ENCODE results near the gene GORASP1.

Gene GORASP1

DNA sequence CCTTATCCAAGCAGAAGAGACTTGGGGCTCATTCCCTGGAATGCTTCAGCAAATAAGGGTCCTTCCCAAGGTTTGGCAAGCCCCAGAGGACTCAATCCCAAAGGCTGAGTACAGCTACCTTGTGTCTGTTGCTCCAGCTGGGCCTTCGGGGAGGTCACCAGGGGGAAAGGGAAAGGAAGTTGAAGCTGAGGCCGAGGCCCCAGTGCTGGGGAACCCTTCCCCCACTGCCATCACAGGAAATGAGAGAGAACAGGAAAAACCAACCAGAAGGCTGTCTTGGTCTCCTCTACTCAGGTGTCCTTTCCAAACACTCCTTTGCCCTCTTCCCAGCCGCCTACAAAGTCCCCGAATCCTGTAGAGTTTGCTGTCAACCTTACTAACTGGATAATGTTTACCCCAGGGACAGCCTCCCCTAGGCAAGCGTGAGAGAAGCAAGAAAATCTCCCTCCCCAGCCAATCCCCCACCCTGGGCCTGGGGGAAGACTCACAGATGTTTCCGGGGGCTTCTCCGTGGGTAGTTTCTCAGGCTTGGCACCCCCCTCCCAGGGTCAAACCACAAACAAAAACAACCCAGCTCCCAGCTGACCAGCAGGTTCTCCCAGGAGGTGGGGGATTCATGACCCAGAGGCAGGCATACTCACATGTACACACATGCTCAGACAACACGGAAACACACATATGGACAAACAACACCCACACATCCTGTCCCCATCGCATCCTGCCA, 40.4 kb upstream of the GORASP1 start:
- H3K27ac ChIP-seq (ENCODE audit: low read depth, low read length, severe bottlenecking), result peak overlapping the region; percentile 100
- 68 to 70% methylated on average over 6 to 7 of the region's 9 CpGs for WGBS, 2 experiments (ENCODE audit: insufficient coverage in 2 of 2)
- no peaks in the 10 kb centered on the region for H3K9me3 ChIP-seq (ENCODE audit: control insufficient read depth, low read length)
- H3K4me1 ChIP-seq (ENCODE audit: control insufficient read depth, insufficient read depth, low read length, poor library complexity, severe bottlenecking), result peaks cover 61% of the 10 kb centered on the region
- H3K4me3 ChIP-seq (ENCODE audit: extremely low read depth, insufficient read depth, low read length, poor library complexity, severe bottlenecking), result peak overlapping the region; percentile 12
- peaks cover 49% of the 10 kb centered on the region for H3K36me3 ChIP-seq (ENCODE audit: control insufficient read depth, insufficient read depth, low read length)

GRCh38 chr3:39146611-39147591, 39.5 kb upstream of the GORASP1 start:
- peak overlapping the region; percentile 100 for H3K27ac ChIP-seq (ENCODE audit: low read depth, low read length, severe bottlenecking)
- H3K9me3 ChIP-seq (ENCODE audit: control insufficient read depth, low read length), result no peaks in the 10 kb centered on the region
- H3K4me1 ChIP-seq (ENCODE audit: control insufficient read depth, insufficient read depth, low read length, poor library complexity, severe bottlenecking), result peaks cover 70% of the 10 kb centered on the region
- no peak overlapping the region for H3K4me3 ChIP-seq (ENCODE audit: extremely low read depth, insufficient read depth, low read length, poor library complexity, severe bottlenecking)
- peaks cover 59% of the 10 kb centered on the region for H3K36me3 ChIP-seq (ENCODE audit: control insufficient read depth, insufficient read depth, low read length)
- WGBS, 2 experiments (ENCODE audit: insufficient coverage in 2 of 2), result 38 to 44% methylated on average over 5 to 8 of the region's 15 CpGs

- Histone ChIP-seq H3K4me3 (ENCODE audit: extremely low read depth, insufficient read depth, low read length, poor library complexity, severe bottlenecking) (no peak overlapping the region), H3K36me3 (ENCODE audit: control insufficient read depth, insufficient read depth, low read length) (peaks cover 67% of the 10 kb centered on the region), H3K9me3 (ENCODE audit: control insufficient read depth, low read length) (no peaks in the 10 kb centered on the region), H3K4me1 (ENCODE audit: control insufficient read depth, insufficient read depth, low read length, poor library complexity, severe bottlenecking) (peaks cover 78% of the 10 kb centered on the region), H3K27ac (ENCODE audit: low read depth, low read length, severe bottlenecking) (peak overlapping the region; percentile 100)
- 87 to 91% methylated on average over 10 to 11 of the region's 11 CpGs for WGBS, 2 experiments (ENCODE audit: insufficient coverage in 2 of 2)
Observed at GRCh38 chr3:39146083-39146501, 38.7 kb upstream of the GORASP1 start.

DNA sequence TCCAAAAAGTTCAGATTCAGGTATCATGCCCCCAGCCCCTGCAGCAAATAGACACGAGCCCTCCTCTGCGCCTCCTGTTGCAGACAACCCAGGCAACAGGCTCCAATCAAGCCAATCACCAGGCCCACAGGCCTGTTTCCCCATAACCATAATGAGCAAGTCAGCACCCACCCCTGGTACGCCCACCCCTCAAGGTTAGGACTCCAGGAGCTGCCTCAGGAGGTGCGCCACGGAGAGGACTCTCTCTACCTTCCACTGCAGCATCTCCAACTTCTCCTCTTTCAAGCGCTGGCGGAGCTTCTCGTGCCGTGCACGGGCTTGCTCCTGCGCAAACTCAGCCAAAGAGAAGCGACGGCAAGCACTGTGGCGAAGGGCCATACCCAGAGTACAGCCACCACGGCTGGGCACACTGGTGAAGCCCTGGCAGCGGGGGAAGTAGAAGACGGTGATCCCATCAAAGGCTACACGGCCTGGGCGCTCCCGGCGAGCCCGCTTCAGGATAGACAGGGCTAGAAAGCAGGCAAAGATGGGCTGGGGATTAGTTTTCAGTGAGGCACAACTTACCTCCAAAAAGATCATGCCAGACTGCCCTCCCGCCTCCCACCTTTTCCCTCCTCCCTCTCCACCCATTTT, 37.4 kb upstream of the GORASP1 start:
- no peak overlapping the region for H3K27ac ChIP-seq (ENCODE audit: low read depth, low read length, severe bottlenecking)
- no peaks in the 10 kb centered on the region for H3K9me3 ChIP-seq (ENCODE audit: control insufficient read depth, low read length)
- no peak overlapping the region for H3K4me3 ChIP-seq (ENCODE audit: extremely low read depth, insufficient read depth, low read length, poor library complexity, severe bottlenecking)
- peaks cover 69% of the 10 kb centered on the region for H3K4me1 ChIP-seq (ENCODE audit: control insufficient read depth, insufficient read depth, low read length, poor library complexity, severe bottlenecking)
- peaks cover 79% of the 10 kb centered on the region for H3K36me3 ChIP-seq (ENCODE audit: control insufficient read depth, insufficient read depth, low read length)
- 95 to 97% methylated on average over 18 of the region's 23 CpGs for WGBS, 2 experiments (ENCODE audit: insufficient coverage in 2 of 2)

DNA sequence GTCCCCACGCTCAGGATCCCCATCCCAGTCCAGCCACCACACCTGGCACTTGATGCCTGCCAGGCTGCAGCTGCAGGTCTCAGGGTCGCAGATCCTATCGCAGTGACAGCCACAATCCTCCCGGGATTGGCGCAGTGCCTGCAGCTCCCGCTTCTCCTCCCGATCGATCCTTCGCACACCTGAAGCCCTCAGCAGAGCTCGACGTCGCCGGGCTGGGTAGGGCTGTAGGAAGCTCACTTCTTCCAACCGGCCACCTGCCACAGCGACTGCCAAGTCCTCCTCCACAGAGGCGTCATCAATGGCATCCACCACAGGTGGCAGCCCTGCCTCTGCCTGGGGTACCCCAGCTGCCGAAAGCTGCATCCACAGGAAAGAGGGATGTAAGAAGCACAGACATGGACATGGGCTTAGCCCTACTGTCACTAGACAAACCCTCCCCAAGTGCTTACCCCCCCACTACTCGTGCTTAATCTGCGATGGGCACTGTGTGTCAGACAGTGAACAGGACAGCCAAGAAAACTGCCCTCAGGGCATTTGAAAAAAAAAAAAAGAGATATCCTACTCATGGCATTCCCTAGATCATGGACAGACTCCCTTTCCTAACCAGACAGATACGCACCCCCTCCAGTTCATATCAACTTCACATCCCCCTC, 36.8 kb upstream of the GORASP1 start:
- peaks cover 63% of the 10 kb centered on the region for H3K4me1 ChIP-seq (ENCODE audit: control insufficient read depth, insufficient read depth, low read length, poor library complexity, severe bottlenecking)
- 94 to 95% methylated on average over 15 to 20 of the region's 20 CpGs for WGBS, 2 experiments (ENCODE audit: insufficient coverage in 2 of 2)
- peaks cover 82% of the 10 kb centered on the region for H3K36me3 ChIP-seq (ENCODE audit: control insufficient read depth, insufficient read depth, low read length)

GRCh38 chr3:39143051-39143885, 35.8 kb upstream of the GORASP1 start:
- Histone ChIP-seq H3K9me3 (ENCODE audit: control insufficient read depth, low read length) (no peaks in the 10 kb centered on the region), H3K27ac (ENCODE audit: low read depth, low read length, severe bottlenecking) (peak overlapping the region; percentile 3), H3K4me1 (ENCODE audit: control insufficient read depth, insufficient read depth, low read length, poor library complexity, severe bottlenecking) (peaks cover 53% of the 10 kb centered on the region), H3K36me3 (ENCODE audit: control insufficient read depth, insufficient read depth, low read length) (peaks cover 80% of the 10 kb centered on the region), H3K4me3 (ENCODE audit: extremely low read depth, insufficient read depth, low read length, poor library complexity, severe bottlenecking) (no peak overlapping the region)
- 87 to 88% methylated on average over 9 to 14 of the region's 14 CpGs for WGBS, 2 experiments (ENCODE audit: insufficient coverage in 2 of 2)

More for the DNA sequence above, 36.8 kb upstream of the GORASP1 start:
- H3K4me3 ChIP-seq (ENCODE audit: extremely low read depth, insufficient read depth, low read length, poor library complexity, severe bottlenecking), result no peak overlapping the region
- H3K9me3 ChIP-seq (ENCODE audit: control insufficient read depth, low read length), result no peaks in the 10 kb centered on the region
- no peak overlapping the region for H3K27ac ChIP-seq (ENCODE audit: low read depth, low read length, severe bottlenecking)

DNA sequence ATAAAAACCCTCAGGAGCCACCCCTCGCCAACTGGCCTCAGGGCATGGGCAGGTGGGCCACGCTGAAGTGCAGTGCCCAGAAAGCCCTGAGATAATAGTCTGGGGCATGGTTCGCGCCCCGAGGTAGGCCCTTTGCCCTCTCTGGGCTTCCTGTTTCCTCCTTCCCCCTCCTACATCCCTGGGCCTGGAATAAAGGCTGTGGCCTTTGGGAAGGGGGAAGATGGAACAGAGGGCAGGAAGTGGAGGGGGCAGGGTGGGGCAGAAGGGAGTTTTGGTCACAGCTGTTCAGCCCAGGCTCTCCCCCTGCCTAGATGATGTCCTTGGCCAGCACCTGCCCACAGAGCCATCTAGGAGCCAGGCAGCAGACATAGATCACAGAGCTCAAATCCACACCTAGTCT, 34.6 kb upstream of the GORASP1 start:
- H3K36me3 ChIP-seq (ENCODE audit: control insufficient read depth, insufficient read depth, low read length), result peaks cover 80% of the 10 kb centered on the region
- WGBS, 2 experiments (ENCODE audit: insufficient coverage in 2 of 2), result 100% methylated on average over 2 of the region's 5 CpGs

GRCh38 chr3:39141171-39141995, 34.0 kb upstream of the GORASP1 start:
- WGBS, 2 experiments (ENCODE audit: insufficient coverage in 2 of 2), result 100% methylated on average over 1 of the region's 4 CpGs; no CpG with 5 or more reads in 1 of the 2 experiments

More for the DNA sequence above, 34.6 kb upstream of the GORASP1 start:
- Histone ChIP-seq H3K4me1 (ENCODE audit: control insufficient read depth, insufficient read depth, low read length, poor library complexity, severe bottlenecking) (peaks cover 43% of the 10 kb centered on the region), H3K9me3 (ENCODE audit: control insufficient read depth, low read length) (no peaks in the 10 kb centered on the region), H3K4me3 (ENCODE audit: extremely low read depth, insufficient read depth, low read length, poor library complexity, severe bottlenecking) (no peak overlapping the region), H3K27ac (ENCODE audit: low read depth, low read length, severe bottlenecking) (peak overlapping the region; percentile 30)

GRCh38 chr3:39140341-39140971, 33.0 kb upstream of the GORASP1 start:
- 100% methylated on average over 2 of the region's 2 CpGs for WGBS, 2 experiments (ENCODE audit: insufficient coverage in 2 of 2)

More at GRCh38 chr3:39141171-39141995, 34.0 kb upstream of the GORASP1 start:
- Histone ChIP-seq H3K4me1 (ENCODE audit: control insufficient read depth, insufficient read depth, low read length, poor library complexity, severe bottlenecking) (peaks cover 38% of the 10 kb centered on the region), H3K36me3 (ENCODE audit: control insufficient read depth, insufficient read depth, low read length) (peaks cover 75% of the 10 kb centered on the region), H3K9me3 (ENCODE audit: control insufficient read depth, low read length) (no peaks in the 10 kb centered on the region), H3K27ac (ENCODE audit: low read depth, low read length, severe bottlenecking) (peak overlapping the region; percentile 30), H3K4me3 (ENCODE audit: extremely low read depth, insufficient read depth, low read length, poor library complexity, severe bottlenecking) (no peak overlapping the region)

More at GRCh38 chr3:39140341-39140971, 33.0 kb upstream of the GORASP1 start:
- H3K36me3 ChIP-seq (ENCODE audit: control insufficient read depth, insufficient read depth, low read length), result peaks cover 68% of the 10 kb centered on the region
- no peak overlapping the region for H3K4me3 ChIP-seq (ENCODE audit: extremely low read depth, insufficient read depth, low read length, poor library complexity, severe bottlenecking)
- peaks cover 30% of the 10 kb centered on the region for H3K4me1 ChIP-seq (ENCODE audit: control insufficient read depth, insufficient read depth, low read length, poor library complexity, severe bottlenecking)
- H3K9me3 ChIP-seq (ENCODE audit: control insufficient read depth, low read length), result no peaks in the 10 kb centered on the region
- H3K27ac ChIP-seq (ENCODE audit: low read depth, low read length, severe bottlenecking), result peak overlapping the region; percentile 47

Measured in mesodermal cell (in vitro differentiated cells).